GM19467 (cell line): ENCODE results near the gene CLK1.
A peak's percentile ranks its signal among the peaks of the same experiment; 100 is the strongest.
"Not testable (repeated sequence)": the region's sequence is repeated elsewhere in the genome, so short reads cannot be mapped to it uniquely, and the experiment has no call there.

Source experiments
- ATAC-seq: cut with Tn5 transposase; IDR thresholded peaks from one replicate; pipeline ENCODE4 v1.9.1; 2021; ENCODE audit warnings: mild to moderate bottlenecking, moderate library complexity; ENCODE audit not compliant: unreplicated experiment

Gene CLK1

GRCh38 chr2:200864176-200865034 is at the start of gene CLK1:
CLK1 (minus strand) TSS chr2:200864658; CDS start chr2:200861862, 2,796 bp downstream.
- ATAC-seq = peak; percentile 85

- ATAC-seq = no peak
Measured at GRCh38 chr2:200913654-200914053, 49.2 kb upstream of the CLK1 start.

- ATAC-seq = no peak
Measured at GRCh38 chr2:200909958-200910357, 45.5 kb upstream of the CLK1 start.

- no peak for ATAC-seq
Measured at GRCh38 chr2:200905618-200906296, 41.3 kb upstream of the CLK1 start.

- ATAC-seq = peak; percentile 97
Measured at GRCh38 chr2:200901459-200902072, 37.1 kb upstream of the CLK1 start.

- ATAC-seq = no peak
Measured at GRCh38 chr2:200899482-200899881, 35.0 kb upstream of the CLK1 start.

- peak; percentile 86 for ATAC-seq
Measured at GRCh38 chr2:200888704-200889625, 24.5 kb upstream of the CLK1 start, which contains the start of the genes NIF3L1 and PPIL3. NIF3L1 (plus strand) TSS chr2:200889371; CDS start chr2:200891944, 2,573 bp downstream. PPIL3 (minus strand) TSS chr2:200889077; CDS start chr2:200887615, 1,462 bp downstream.

GRCh38 chr2:200881715-200882249 is 17.3 kb upstream of the CLK1 start:
- ATAC-seq = not testable (repeated sequence)

GRCh38 chr2:200878289-200878880 is 13.9 kb upstream of the CLK1 start:
- no peak for ATAC-seq

- no peak for ATAC-seq
Measured at GRCh38 chr2:200877443-200877842, 13.0 kb upstream of the CLK1 start.

- ATAC-seq = no peak
Measured at GRCh38 chr2:200873560-200873959, 9.1 kb upstream of the CLK1 start.

- ATAC-seq = no peak
Measured at GRCh38 chr2:200871151-200871550, 6.7 kb upstream of the CLK1 start.

- no peak for ATAC-seq
Measured at GRCh38 chr2:200869014-200869413, 4.6 kb upstream of the CLK1 start.

- ATAC-seq = no peak
Measured at GRCh38 chr2:200863782-200864175, 679 bp downstream of the CLK1 start.

GRCh38 chr2:200862532-200863000 is 1.9 kb downstream of the CLK1 start:
- no peak for ATAC-seq

- no peak for ATAC-seq
Measured at GRCh38 chr2:200861617-200862155, 2.8 kb downstream of the CLK1 start.

- no peak for ATAC-seq
Measured at GRCh38 chr2:200860092-200860795, 4.2 kb downstream of the CLK1 start.

- ATAC-seq = no peak
Measured at GRCh38 chr2:200856806-200857205, 7.7 kb downstream of the CLK1 start.

- no peak for ATAC-seq
Measured at GRCh38 chr2:200852605-200853004, 11.9 kb downstream of the CLK1 start.
